ENCODE measurements around the gene STX5.
"Not testable (repeated sequence)": the region's sequence is repeated elsewhere in the genome, so short reads cannot be mapped to it uniquely, and the experiment has no call there.

The STX5 gene, protein sequence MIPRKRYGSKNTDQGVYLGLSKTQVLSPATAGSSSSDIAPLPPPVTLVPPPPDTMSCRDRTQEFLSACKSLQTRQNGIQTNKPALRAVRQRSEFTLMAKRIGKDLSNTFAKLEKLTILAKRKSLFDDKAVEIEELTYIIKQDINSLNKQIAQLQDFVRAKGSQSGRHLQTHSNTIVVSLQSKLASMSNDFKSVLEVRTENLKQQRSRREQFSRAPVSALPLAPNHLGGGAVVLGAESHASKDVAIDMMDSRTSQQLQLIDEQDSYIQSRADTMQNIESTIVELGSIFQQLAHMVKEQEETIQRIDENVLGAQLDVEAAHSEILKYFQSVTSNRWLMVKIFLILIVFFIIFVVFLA

GRCh38 chr11:62831520-62832335, at the start of gene STX5:
STX5 (minus strand) TSS chr11:62832051; CDS start chr11:62831243, 808 bp downstream.
- DNase-seq (ENCODE audit: low read depth in 2 of 2), result peak; percentile 92 to 94

DNA sequence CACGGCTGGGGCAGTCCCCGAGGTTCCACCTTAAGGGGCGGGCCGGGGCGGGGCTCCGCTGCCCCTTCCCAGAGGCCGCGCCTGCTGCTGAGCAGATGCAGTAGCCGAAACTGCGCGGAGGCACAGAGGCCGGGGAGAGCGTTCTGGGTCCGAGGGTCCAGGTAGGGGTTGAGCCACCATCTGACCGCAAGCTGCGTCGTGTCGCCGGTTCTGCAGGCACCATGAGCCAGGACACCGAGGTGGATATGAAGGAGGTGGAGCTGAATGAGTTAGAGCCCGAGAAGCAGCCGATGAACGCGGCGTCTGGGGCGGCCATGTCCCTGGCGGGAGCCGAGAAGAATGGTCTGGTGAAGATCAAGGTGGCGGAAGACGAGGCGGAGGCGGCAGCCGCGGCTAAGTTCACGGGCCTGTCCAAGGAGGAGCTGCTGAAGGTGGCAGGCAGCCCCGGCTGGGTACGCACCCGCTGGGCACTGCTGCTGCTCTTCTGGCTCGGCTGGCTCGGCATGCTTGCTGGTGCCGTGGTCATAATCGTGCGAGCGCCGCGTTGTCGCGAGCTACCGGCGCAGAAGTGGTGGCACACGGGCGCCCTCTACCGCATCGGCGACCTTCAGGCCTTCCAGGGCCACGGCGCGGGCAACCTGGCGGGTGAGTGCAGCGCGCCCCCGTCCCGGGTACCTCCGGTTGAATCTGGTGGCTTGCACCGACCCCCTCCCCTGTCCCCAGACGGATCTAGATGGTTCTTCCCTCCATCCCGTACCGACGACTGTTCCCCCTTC, 49.1 kb upstream of the STX5 start, which contains the start of gene SLC3A2:
Gene SLC3A2 (plus strand): TSS at position 94 of the 776 bp plus-strand sequence. CDS start 128 bp downstream, at position 222.
- peak; percentile 66 to 68 for DNase-seq (ENCODE audit: low read depth in 2 of 2)

DNA sequence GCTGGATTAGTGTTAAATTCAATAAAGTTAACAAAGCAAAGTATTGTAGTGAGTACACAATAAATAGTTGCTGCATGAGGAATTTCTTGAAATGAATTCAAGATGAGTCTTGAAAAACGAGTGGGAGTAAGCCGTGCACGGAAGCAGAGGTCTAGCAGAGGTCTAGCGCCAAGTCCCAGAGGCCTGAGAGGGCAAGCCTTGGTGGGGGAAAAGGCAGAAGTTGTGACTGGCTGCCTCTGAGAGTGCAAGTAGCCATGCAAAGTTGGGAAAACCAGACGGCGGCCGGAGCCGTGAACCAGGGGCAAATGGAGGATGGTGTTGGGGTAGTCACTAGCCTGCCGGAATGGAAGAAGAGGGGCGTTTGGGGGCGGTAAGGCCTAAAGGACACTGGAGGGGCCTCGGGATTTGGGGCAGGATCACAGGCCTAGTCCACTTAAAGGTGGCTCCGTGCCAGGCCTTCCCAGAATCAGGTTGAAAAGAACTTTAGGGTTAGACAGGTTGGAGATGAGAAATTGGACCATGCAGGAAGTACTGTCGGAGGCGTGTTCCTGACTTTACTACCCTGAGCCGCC, 48.5 kb upstream of the STX5 start:
- no peak for DNase-seq (ENCODE audit: low read depth in 2 of 2)

DNA sequence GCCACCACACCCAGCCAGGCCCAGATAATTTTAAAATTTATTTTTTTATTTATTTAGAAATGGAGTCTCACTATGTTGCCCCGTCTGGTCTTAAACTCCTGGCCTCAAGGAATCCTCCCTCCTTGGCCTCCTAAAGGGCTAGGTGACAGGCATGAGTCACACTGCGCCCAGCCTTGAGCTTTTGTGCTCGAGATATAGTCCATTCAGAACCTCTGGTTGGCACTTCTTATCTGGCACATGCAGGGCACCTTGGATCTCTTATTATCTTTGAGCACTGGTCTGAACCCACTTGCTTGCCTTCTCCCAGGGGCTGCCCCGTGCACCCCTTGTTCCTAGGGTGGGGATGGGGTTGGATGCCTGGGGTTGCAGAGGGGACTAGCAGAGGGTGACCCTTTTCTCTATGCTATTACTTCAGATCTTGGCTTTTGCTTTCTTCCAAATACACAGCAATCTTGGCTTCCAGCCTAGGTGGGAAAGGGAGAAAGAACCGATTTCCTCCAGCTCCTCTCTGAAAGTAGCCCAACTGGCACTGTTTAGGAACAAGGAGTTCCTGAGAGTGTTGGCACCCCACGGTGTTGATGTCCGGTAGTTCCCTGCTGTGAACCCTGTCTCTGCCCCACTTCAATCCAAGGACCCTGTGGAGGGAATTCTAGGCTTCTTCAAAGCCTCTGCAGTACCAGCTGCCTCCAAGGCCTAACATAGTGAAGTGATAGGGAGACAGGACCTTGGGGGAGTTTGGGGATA, 47.6 kb upstream of the STX5 start:
- no peak for DNase-seq (ENCODE audit: low read depth in 2 of 2)

- no peak for DNase-seq (ENCODE audit: low read depth in 2 of 2)
Observed at GRCh38 chr11:62876712-62877111, 44.9 kb upstream of the STX5 start.

DNA sequence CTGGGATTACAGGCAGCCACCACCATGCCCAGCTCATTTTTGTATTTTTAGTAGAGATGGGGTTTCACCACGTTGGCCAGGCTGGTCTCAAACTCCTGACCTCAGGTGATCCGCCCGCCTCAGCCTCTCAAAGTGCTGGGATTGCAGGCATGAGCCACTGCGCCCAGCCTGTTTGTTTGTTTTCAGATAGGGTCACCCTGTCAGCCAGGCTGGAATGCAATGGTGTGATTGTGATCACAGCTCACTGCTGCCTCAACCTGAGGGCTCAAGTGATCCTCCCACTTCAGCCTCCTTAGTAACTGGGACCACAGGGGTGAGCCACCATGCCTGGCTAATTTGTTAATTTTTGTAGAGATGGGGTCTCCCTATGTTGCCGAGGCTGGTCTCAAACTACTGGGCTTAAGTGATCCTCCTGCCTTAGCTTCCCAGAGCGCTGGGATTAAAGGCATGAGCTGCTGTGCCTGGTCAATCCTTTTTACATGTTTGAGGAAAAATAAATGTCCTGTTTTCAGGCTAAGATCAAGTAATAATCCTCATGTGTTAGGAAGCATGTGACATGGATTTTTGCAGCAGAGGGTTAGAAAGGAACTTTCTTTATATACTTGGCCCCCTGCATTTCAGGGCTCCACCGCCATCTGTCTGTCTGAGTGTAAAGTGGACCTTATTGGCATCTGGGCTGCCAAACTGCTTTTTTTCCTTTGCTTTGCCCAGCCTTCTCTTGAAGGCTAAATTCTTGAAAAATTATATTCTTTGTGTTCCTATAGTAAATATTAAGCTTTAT, 44.0 kb upstream of the STX5 start:
- DNase-seq (ENCODE audit: low read depth in 2 of 2), result no peak

DNA sequence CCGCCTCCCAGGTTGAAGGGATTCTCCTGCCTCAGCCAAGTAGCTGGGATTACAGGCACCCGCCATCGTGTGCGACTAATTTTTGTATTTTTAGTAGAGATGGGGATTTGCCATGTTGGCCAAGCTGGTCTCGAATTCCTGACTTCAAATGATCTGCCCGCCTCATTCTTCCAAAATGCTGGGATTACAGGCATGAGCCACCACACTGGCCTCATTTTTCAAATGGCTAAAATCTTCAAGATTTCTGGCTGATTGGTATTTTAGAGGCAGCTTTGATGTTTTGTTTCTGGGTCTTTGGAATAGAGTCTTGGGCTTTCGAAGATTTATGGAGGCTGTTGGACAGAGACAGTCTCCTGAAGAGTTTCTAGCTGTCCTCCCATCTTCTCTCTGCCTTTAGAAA, 43.0 kb upstream of the STX5 start:
- no peak for DNase-seq (ENCODE audit: low read depth in 2 of 2)

DNA sequence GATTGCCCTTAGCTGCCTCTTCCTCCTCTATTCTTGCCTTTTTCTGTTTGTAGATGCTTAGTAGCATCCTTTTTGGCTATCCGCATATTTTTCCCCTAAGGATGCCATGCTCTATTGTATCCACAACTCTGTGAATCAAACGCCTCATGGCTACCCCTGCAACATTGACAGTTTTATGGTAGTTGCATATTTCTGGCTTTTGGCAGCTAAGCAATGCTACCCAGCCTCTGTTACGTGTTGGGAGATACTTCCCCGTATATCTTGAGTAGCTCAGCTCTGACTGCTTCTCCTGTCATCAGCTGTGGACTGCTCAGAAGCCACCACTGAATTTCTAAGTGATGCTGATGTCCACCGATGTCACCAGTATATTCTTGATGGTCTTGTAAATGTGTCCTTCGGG, 33.8 kb upstream of the STX5 start:
- no peak for DNase-seq (ENCODE audit: low read depth in 2 of 2)

DNA sequence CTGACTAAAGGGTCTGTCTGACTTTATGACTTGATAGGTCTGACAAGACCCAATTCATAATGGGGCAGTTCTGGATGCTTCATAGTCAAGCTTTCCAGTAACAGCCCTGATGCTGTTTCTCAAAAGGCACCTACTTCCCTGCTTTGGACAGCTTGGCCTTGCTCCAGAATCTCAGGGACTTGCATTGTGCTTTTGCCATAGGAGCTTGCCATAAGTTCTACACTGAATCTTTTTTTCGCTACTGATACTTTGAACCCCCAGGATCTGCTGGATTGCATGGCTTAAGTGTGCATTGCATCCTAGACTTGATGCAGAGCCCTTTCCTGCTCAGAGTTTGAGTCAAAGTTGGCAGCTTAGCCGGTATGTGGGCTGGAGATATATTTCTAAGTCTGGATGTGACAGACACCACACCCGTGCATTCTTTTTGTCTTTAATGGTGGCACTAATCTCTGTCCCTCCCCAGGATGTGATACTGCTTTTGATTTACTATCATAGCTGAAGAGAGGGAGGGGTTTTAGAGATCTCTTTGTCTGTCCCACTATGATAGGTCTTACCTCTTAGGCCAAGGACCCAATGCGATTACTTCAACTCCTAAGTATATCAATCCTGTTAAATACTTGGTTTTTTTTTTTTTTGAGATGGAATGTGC, 32.0 kb upstream of the STX5 start:
- DNase-seq (ENCODE audit: low read depth in 2 of 2), result no peak

DNA sequence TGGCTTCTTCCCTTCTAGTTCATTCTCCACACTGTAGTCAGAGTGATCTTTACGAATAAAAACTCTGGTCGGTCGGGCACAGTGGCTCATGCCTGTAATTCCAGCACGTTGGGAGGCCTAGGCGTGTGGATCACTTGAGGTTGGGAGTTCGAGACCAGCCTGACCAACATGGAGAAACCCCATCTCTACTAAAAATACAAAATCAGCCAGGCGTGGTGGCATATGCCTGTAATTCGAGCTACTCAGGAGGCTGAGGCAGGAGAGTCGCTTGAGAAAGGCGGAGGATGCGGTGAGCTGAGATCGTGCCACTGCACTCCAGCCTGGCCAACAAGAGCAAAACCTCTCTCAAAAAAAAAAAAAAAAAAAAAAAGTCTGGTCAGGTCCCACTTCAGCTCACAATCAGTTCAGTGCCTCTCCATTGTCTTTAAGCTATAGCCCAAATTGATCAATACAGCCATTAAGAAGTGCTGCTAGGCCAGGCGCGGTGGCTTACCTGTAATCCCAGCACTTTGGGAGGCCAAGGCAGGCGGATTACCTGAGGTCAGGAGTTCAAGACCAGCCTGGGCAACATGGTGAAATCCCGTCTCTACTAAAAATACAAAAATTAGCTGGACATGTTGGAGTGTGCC, 29.8 kb upstream of the STX5 start:
- DNase-seq (ENCODE audit: low read depth in 2 of 2), result not testable (repeated sequence)

- DNase-seq (ENCODE audit: low read depth in 2 of 2), result no peak
Observed at GRCh38 chr11:62860835-62861563, 29.1 kb upstream of the STX5 start.

DNA sequence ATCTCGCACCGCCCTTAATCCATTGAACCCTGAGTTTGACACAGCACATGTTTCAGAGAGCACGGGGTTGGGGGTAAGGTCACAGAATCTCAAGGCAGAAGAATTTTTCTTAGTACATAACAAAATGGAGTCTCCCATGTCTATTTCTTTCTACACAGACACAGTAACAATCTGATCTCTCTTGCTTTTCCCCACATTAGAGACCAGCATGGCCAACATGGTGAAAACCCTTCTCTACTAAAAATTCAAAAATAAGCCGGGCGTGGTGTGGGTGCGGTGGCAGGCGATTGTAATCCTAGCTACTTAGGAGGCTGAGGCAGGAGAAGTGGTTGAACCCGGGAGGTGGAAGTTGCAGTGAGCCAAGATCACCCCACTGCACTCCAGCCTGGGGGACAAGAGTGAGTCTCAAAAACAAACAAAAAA, 27.4 kb upstream of the STX5 start:
- DNase-seq (ENCODE audit: low read depth in 2 of 2), result not testable (repeated sequence)

GRCh38 chr11:62858201-62858600, 26.4 kb upstream of the STX5 start:
- DNase-seq (ENCODE audit: low read depth in 2 of 2), result no peak

GRCh38 chr11:62857541-62857982, 25.7 kb upstream of the STX5 start:
- DNase-seq (ENCODE audit: low read depth in 2 of 2), result no peak

- DNase-seq (ENCODE audit: low read depth in 2 of 2), result no peak
Observed at GRCh38 chr11:62856333-62856895, 24.6 kb upstream of the STX5 start.

DNA sequence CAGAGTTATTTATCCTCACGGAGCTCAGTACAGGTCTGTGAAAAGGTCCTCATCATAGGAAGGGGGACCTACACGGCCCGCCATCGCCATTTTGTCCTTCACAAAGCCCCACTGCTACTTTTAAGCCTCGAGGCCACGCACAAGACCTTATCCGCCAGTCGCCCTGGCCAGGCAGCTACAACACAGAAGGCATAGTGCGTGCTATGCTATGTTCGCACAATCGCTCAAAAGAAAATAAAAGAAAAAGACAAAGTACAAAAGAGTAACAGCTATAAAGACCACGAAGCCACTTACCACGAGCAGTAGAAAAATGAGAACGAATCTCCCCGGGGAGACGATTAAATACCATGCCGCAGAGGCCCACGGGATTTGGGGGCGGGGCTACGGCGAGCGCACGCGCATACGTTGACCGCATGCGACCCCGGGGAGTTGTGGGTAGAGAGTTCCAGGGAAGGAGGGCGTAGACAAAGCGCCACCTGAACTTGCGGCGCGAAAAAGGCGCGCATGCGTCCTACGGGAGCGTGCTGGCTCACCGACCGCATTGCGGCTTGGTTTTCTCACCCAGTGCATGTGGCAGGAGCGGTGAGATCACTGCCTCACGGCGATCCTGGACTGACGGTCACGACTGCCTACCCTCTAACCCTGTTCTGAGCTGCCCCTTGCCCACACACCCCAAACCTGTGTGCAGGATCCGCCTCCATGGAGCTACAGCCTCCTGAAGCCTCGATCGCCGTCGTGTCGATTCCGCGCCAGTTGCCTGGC, 23.9 kb upstream of the STX5 start:
- DNase-seq (ENCODE audit: low read depth in 2 of 2), result peak; percentile 91 to 94

- DNase-seq (ENCODE audit: low read depth in 2 of 2), result no peak
Observed at GRCh38 chr11:62854825-62855570, 23.1 kb upstream of the STX5 start.
